Measurements from ENCODE around the gene NINJ2. TPM values are rescaled to one million over a fixed set of nuclear protein-coding genes. Genes with fewer than 3 reads are reported as not detected.

NINJ2 gene
- total RNA-seq, 1 donor from 2014 or later = not detected

DNA sequence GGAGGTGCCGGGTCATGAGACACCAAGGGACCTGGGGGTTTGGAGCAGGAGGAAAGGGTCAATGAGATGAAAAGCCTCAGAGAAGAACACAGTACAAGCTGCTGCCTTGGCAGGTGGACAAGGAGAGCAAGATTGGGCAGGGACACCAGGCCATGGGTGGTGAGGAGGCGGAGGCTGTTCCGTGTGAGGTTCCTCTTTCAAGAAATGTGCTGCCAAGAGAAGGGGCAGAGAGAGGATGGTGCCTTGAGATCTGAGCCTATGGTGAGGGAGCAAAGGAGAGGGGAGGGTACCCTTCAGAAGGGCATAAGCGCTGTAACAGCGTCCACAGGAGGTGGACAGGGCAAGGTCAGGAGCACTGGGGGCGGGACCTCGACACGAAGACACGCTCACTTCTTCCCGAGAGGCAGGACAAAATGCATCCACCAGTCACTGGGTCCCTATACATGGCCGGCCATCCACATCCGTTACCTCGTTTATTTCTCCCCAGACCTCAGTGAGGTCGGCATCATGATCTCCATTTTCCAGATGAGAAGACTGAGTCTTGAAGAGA, 103.3 kb downstream of the NINJ2 start:
- peaks cover 38% of the 10 kb centered on the region for H3K27me3 Mint-ChIP-seq (ENCODE audit: low read depth, unreplicated experiment)
- Histone ChIP-seq H3K4me3 (ENCODE audit: insufficient read depth, low read depth, low read length) (no peak overlapping the region), H3K9ac (ENCODE audit: low read length) (no peak overlapping the region), H3K27ac (ENCODE audit: low read depth, low read length) (no peak overlapping the region), H3K36me3 (ENCODE audit: insufficient read depth, low read length) (no peaks in the 10 kb centered on the region), H3K4me2 (ENCODE audit: low read length) (no peak overlapping the region), H3K9me3 (ENCODE audit: insufficient read depth, low read depth, low read length) (no peaks in the 10 kb centered on the region), H4K20me1 (ENCODE audit: insufficient read depth, low read length) (no peaks in the 10 kb centered on the region), H2AFZ (ENCODE audit: low read depth, low read length) (no peak overlapping the region), H3K4me1 (ENCODE audit: insufficient read depth, low read length) (peaks cover 11% of the 10 kb centered on the region), H3K79me2 (ENCODE audit: insufficient read depth, low read length) (no peaks in the 10 kb centered on the region), H3K27me3 (ENCODE audit: insufficient read depth, low read length) (peaks cover 36% of the 10 kb centered on the region)
- H3K4me3 Mint-ChIP-seq (ENCODE audit: unreplicated experiment) = no peak overlapping the region
- peaks cover 3% of the 10 kb centered on the region for H3K4me1 Mint-ChIP-seq (ENCODE audit: low read depth, unreplicated experiment)
- TF ChIP-seq, protein P1, sequence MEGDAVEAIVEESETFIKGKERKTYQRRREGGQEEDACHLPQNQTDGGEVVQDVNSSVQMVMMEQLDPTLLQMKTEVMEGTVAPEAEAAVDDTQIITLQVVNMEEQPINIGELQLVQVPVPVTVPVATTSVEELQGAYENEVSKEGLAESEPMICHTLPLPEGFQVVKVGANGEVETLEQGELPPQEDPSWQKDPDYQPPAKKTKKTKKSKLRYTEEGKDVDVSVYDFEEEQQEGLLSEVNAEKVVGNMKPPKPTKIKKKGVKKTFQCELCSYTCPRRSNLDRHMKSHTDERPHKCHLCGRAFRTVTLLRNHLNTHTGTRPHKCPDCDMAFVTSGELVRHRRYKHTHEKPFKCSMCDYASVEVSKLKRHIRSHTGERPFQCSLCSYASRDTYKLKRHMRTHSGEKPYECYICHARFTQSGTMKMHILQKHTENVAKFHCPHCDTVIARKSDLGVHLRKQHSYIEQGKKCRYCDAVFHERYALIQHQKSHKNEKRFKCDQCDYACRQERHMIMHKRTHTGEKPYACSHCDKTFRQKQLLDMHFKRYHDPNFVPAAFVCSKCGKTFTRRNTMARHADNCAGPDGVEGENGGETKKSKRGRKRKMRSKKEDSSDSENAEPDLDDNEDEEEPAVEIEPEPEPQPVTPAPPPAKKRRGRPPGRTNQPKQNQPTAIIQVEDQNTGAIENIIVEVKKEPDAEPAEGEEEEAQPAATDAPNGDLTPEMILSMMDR (IDR thresholded peaks at IDR 0.05; ENCODE audit: insufficient read depth, low read depth, low read length) = no peak
- TF ChIP-seq EZH2 (IDR thresholded peaks at IDR 0.05; ENCODE audit: insufficient read depth, low read length) = no peak
- no peak for DNase-seq (ENCODE audit: low read depth)
- no peak for FAIRE-seq
- H3K27ac Mint-ChIP-seq (ENCODE audit: unreplicated experiment) = peak overlapping the region; percentile 27
- peaks cover 7% of the 10 kb centered on the region for H3K36me3 Mint-ChIP-seq (ENCODE audit: low read depth, unreplicated experiment)
- H3K9me3 Mint-ChIP-seq (ENCODE audit: unreplicated experiment) = no peaks in the 10 kb centered on the region

DNA sequence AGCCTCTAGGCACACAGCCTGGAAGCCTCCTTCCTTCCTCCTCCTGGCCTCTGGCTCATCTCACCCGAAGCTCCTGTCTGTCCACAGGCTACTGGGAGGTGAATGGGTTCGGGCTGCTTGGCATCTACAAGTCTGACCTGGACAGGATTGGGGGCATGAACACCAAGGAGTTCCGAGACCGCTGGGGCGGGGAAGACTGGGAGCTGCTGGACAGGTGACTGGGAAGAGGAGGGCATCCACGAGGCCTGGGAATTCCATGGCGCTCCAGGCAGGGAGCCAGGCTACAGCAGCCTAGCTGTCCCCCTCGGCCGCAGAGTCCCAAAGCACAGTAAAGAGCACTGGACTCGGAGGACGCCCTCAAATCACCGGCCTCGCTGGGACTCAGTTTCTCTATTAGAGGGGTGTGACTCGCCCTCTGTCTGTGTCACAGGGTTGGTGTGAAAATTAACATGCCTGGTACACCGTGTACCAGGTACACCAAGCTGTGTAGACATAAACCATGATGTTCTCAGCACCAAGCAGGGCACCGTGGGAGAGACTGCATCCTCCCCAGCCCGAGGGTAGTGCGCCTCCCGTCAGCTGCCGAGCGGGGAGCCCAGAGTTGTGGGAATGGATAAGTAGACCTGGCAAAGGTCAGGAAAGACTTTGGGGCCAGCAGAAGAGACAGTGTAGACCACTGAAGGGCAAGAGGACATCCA, 103.9 kb downstream of the NINJ2 start:
- H3K27me3 Mint-ChIP-seq (ENCODE audit: low read depth, unreplicated experiment) = peaks cover 38% of the 10 kb centered on the region
- Histone ChIP-seq H3K36me3 (ENCODE audit: insufficient read depth, low read length) (no peaks in the 10 kb centered on the region), H3K27ac (ENCODE audit: low read depth, low read length) (no peak overlapping the region), H2AFZ (ENCODE audit: low read depth, low read length) (no peak overlapping the region), H3K9ac (ENCODE audit: low read length) (no peak overlapping the region), H3K79me2 (ENCODE audit: insufficient read depth, low read length) (no peaks in the 10 kb centered on the region), H3K27me3 (ENCODE audit: insufficient read depth, low read length) (peaks cover 31% of the 10 kb centered on the region), H3K4me2 (ENCODE audit: low read length) (no peak overlapping the region), H3K9me3 (ENCODE audit: insufficient read depth, low read depth, low read length) (no peaks in the 10 kb centered on the region), H3K4me3 (ENCODE audit: insufficient read depth, low read depth, low read length) (no peak overlapping the region), H4K20me1 (ENCODE audit: insufficient read depth, low read length) (no peaks in the 10 kb centered on the region), H3K4me1 (ENCODE audit: insufficient read depth, low read length) (peaks cover 11% of the 10 kb centered on the region)
- H3K4me3 Mint-ChIP-seq (ENCODE audit: unreplicated experiment) = no peak overlapping the region
- peaks cover 3% of the 10 kb centered on the region for H3K4me1 Mint-ChIP-seq (ENCODE audit: low read depth, unreplicated experiment)
- H3K9me3 Mint-ChIP-seq (ENCODE audit: unreplicated experiment) = no peaks in the 10 kb centered on the region
- peaks cover 7% of the 10 kb centered on the region for H3K36me3 Mint-ChIP-seq (ENCODE audit: low read depth, unreplicated experiment)
- no peak for FAIRE-seq
- DNase-seq (ENCODE audit: low read depth) = no peak
- TF ChIP-seq EZH2 (IDR thresholded peaks at IDR 0.05; ENCODE audit: insufficient read depth, low read length) = no peak
- TF ChIP-seq, protein P1 (IDR thresholded peaks at IDR 0.05; ENCODE audit: insufficient read depth, low read depth, low read length) = no peak
- H3K27ac Mint-ChIP-seq (ENCODE audit: unreplicated experiment) = no peak overlapping the region

DNA sequence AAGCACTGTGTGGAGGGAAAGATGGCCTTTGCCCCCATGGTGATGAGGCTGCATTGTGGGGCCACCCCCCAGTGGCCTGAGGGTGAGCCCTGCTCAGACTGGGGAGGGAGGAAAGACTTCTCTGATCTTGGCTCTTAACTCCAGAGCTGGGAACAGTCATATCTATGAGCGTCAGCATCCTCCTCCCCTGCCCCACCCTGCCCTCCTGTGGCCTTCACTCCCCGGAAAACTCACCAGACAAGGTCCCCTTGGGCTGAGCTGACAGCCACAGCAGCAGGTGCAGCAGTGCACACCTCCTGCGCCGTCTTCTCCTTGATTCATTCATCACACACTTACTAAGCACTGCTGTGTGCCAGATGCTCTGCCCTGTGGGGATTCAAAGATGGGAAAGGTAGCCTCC, 104.7 kb downstream of the NINJ2 start:
- Mint-ChIP-seq H3K27me3 (ENCODE audit: low read depth, unreplicated experiment) (peaks cover 38% of the 10 kb centered on the region), H3K4me1 (ENCODE audit: low read depth, unreplicated experiment) (peaks cover 2% of the 10 kb centered on the region), H3K27ac (ENCODE audit: unreplicated experiment) (no peak overlapping the region), H3K9me3 (ENCODE audit: unreplicated experiment) (no peaks in the 10 kb centered on the region), H3K36me3 (ENCODE audit: low read depth, unreplicated experiment) (peaks cover 7% of the 10 kb centered on the region), H3K4me3 (ENCODE audit: unreplicated experiment) (no peak overlapping the region)
- TF ChIP-seq, protein P1 (IDR thresholded peaks at IDR 0.05; ENCODE audit: insufficient read depth, low read depth, low read length) = no peak
- TF ChIP-seq EZH2 (IDR thresholded peaks at IDR 0.05; ENCODE audit: insufficient read depth, low read length) = no peak
- H4K20me1 ChIP-seq (ENCODE audit: insufficient read depth, low read length) = no peaks in the 10 kb centered on the region
- H3K9me3 ChIP-seq (ENCODE audit: insufficient read depth, low read depth, low read length) = no peaks in the 10 kb centered on the region
- FAIRE-seq (no peak), DNase-seq (ENCODE audit: low read depth) (no peak)
- H3K36me3 ChIP-seq (ENCODE audit: insufficient read depth, low read length) = no peaks in the 10 kb centered on the region
- H3K79me2 ChIP-seq (ENCODE audit: insufficient read depth, low read length) = no peaks in the 10 kb centered on the region
- H3K9ac ChIP-seq (ENCODE audit: low read length) = no peak overlapping the region
- H3K4me2 ChIP-seq (ENCODE audit: low read length) = no peak overlapping the region
- no peak overlapping the region for H3K4me3 ChIP-seq (ENCODE audit: insufficient read depth, low read depth, low read length)
- peaks cover 32% of the 10 kb centered on the region for H3K27me3 ChIP-seq (ENCODE audit: insufficient read depth, low read length)
- no peak overlapping the region for H3K27ac ChIP-seq (ENCODE audit: low read depth, low read length)
- H3K4me1 ChIP-seq (ENCODE audit: insufficient read depth, low read length) = peaks cover 5% of the 10 kb centered on the region
- no peak overlapping the region for H2AFZ ChIP-seq (ENCODE audit: low read depth, low read length)

Data from astrocyte (in vitro differentiated cells and primary cell).